ENCODE results near the gene LAMTOR5.

Gene LAMTOR5

DNA sequence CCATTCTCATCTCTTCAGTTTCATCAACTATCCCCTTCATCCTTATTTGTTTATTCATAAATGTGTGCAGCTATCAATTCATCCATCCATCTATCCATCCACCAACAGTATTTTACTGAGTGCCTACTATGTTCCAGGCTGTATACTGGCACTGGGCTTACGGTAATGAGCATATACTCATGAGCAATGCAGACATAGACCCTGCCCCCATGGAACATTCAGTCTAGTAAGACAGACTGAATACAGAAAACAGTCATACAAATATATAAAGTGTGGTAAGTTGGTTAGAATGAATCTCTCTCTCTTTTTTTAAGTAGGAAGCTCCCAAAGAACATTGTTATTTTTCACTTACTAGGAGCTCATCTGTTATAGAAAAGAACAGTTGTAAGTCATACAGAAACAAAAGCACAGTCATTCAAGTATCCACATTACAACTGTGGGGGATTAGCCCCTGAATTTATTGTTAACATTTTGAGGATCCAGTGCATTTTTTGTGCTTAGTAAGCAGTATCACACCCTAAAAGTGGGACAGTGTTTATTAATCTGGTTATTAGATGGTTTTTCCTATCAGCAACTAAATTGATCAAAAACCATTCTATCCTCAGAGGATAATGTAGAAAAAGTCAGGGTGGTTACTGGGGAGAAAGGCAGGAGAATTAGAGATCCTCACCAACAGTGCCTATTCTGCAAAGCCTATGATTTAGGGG, 20.3 kb downstream of the LAMTOR5 start:
- TF ChIP-seq TCF12 (IDR thresholded peaks at IDR 0.05; ENCODE audit: low read depth) (no peak), TEAD4 (IDR thresholded peaks at IDR 0.05) (no peak), YY1 (IDR thresholded peaks at IDR 0.05; ENCODE audit: low read depth) (no peak), FOXM1 (IDR thresholded peaks at IDR 0.05; ENCODE audit: borderline replicate concordance, low read depth) (no peak), RAD21 (IDR thresholded peaks at IDR 0.05; ENCODE audit: low read depth) (no peak), ZBTB7A (IDR thresholded peaks at IDR 0.05; ENCODE audit: low read depth) (no peak), CREB1 (IDR thresholded peaks at IDR 0.05; ENCODE audit: low read depth) (no peak), EGR1 (IDR thresholded peaks at IDR 0.05) (no peak), CEBPB (IDR thresholded peaks at IDR 0.05) (no peak), EP300 (IDR thresholded peaks at IDR 0.05; ENCODE audit: borderline replicate concordance) (no peak), TAF1 (IDR thresholded peaks at IDR 0.05; ENCODE audit: low read depth) (no peak), NFIC (IDR thresholded peaks at IDR 0.05) (no peak)
- TF ChIP-seq, protein P1, sequence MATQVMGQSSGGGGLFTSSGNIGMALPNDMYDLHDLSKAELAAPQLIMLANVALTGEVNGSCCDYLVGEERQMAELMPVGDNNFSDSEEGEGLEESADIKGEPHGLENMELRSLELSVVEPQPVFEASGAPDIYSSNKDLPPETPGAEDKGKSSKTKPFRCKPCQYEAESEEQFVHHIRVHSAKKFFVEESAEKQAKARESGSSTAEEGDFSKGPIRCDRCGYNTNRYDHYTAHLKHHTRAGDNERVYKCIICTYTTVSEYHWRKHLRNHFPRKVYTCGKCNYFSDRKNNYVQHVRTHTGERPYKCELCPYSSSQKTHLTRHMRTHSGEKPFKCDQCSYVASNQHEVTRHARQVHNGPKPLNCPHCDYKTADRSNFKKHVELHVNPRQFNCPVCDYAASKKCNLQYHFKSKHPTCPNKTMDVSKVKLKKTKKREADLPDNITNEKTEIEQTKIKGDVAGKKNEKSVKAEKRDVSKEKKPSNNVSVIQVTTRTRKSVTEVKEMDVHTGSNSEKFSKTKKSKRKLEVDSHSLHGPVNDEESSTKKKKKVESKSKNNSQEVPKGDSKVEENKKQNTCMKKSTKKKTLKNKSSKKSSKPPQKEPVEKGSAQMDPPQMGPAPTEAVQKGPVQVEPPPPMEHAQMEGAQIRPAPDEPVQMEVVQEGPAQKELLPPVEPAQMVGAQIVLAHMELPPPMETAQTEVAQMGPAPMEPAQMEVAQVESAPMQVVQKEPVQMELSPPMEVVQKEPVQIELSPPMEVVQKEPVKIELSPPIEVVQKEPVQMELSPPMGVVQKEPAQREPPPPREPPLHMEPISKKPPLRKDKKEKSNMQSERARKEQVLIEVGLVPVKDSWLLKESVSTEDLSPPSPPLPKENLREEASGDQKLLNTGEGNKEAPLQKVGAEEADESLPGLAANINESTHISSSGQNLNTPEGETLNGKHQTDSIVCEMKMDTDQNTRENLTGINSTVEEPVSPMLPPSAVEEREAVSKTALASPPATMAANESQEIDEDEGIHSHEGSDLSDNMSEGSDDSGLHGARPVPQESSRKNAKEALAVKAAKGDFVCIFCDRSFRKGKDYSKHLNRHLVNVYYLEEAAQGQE (IDR thresholded peaks at IDR 0.05; ENCODE audit: low read depth), result no peak
- TF ChIP-seq, protein P2, sequence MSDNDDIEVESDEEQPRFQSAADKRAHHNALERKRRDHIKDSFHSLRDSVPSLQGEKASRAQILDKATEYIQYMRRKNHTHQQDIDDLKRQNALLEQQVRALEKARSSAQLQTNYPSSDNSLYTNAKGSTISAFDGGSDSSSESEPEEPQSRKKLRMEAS (IDR thresholded peaks at IDR 0.05), result no peak
- TF ChIP-seq, protein P3, sequence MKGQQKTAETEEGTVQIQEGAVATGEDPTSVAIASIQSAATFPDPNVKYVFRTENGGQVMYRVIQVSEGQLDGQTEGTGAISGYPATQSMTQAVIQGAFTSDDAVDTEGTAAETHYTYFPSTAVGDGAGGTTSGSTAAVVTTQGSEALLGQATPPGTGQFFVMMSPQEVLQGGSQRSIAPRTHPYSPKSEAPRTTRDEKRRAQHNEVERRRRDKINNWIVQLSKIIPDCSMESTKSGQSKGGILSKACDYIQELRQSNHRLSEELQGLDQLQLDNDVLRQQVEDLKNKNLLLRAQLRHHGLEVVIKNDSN (IDR thresholded peaks at IDR 0.05), result no peak

DNA sequence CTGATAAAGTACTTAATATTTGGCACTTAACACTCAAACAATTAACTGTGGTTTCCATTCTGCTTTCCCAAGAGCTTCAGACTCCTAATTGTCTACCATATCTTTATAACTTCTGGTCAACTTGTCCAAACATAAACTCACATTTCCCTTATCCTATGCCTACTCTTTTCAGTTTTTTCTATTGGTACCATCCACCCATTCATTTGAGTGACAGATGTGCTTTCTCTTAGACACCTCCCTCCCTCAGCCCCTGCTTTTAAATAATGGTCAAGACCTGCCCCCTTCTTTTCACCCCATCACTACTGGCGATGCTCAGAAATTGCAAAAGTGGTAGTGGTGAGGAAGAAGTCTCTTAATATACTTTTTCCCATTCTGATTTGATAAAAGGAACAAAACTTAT, 22.1 kb downstream of the LAMTOR5 start:
- TF ChIP-seq CREB1 (IDR thresholded peaks at IDR 0.05; ENCODE audit: low read depth), result no peak
- no peak for TF ChIP-seq TEAD4 (IDR thresholded peaks at IDR 0.05)
- no peak for TF ChIP-seq FOXM1 (IDR thresholded peaks at IDR 0.05; ENCODE audit: borderline replicate concordance, low read depth)
- no peak for TF ChIP-seq TCF12 (IDR thresholded peaks at IDR 0.05; ENCODE audit: low read depth)
- no peak for TF ChIP-seq RAD21 (IDR thresholded peaks at IDR 0.05; ENCODE audit: low read depth)
- TF ChIP-seq NFIC (IDR thresholded peaks at IDR 0.05), result no peak

DNA sequence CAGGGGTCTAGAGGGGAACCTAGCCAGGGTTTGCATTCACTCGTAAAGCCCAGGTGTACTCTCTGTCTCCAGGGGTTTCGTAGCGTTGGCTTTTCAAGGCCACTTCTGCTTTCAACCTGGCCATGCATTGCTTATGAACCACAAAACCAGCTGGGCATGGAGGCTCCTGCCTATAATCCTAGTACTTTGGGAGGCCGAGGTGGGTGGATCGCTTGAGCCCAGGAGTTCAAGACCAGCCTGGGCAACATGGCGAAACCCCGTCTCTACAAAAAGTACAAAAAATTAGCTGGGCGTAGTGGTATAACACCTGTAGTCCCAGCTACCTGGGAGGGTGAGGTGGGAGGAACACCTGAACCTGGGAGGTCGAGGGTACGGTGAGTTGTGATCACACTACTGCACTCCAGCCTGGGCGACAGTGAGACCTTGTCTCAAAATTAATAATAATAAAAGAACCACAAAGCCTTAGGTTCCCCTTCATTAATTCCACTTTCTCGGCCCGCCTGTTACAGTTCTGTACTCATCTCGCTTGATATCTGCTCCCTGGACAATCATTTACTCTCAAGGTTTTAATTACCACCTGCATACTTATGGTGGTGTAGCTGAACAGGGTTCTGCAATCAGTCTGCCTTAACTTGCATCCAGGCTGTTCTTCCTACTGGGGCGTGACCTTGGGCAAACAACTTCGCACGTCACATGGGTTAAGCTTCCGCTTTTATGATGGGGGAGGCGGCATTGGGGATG, 22.7 kb downstream of the LAMTOR5 start:
- TF ChIP-seq, protein P1 (IDR thresholded peaks at IDR 0.05; ENCODE audit: low read depth), result no peak
- TF ChIP-seq CREB1 (IDR thresholded peaks at IDR 0.05; ENCODE audit: low read depth), result no peak
- no peak for TF ChIP-seq RAD21 (IDR thresholded peaks at IDR 0.05; ENCODE audit: low read depth)
- no peak for TF ChIP-seq TEAD4 (IDR thresholded peaks at IDR 0.05)
- no peak for TF ChIP-seq YY1 (IDR thresholded peaks at IDR 0.05; ENCODE audit: low read depth)
- TF ChIP-seq, protein P2 (IDR thresholded peaks at IDR 0.05), result no peak
- TF ChIP-seq, protein P3 (IDR thresholded peaks at IDR 0.05), result no peak
- TF ChIP-seq ZBTB7A (IDR thresholded peaks at IDR 0.05; ENCODE audit: low read depth), result no peak
- no peak for TF ChIP-seq FOXM1 (IDR thresholded peaks at IDR 0.05; ENCODE audit: borderline replicate concordance, low read depth)
- no peak for TF ChIP-seq EP300 (IDR thresholded peaks at IDR 0.05; ENCODE audit: borderline replicate concordance)
- TF ChIP-seq CEBPB (IDR thresholded peaks at IDR 0.05), result no peak

DNA sequence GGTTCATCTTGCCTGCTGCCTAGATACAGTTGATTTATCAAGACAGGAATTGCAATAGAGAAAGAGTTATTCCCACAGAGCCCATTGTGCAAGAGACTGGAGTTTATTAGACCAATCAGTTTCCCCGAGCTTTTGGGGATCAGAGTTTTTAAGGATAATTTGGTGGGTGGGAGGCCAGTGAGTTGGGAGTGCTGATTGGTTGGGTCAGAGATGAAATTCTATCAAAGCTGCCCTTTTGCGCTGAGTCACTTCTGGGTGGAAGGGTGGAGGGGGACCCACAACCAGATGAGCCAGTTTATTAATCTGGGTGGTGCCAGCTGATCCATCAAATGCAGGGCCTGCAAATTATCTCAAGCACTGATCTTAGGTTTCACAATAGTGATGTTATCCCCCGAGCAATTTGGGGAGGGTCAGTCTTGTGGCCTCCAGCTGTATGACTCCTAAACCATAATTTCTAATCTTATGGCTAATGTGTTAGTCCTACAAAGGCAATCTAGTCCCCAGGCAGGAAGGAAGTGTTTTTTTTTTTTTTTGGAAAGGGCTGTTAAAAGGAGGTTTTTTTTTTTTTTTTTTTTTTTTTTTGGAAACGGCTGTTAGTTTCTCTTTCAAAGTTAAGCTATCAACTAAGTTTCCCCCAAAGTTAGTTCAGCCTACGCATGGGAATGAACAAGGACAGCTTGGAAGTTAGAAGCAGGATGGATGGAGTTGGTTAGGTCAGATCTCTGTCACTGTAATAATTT, 24.1 kb downstream of the LAMTOR5 start:
- no peak for TF ChIP-seq CREB1 (IDR thresholded peaks at IDR 0.05; ENCODE audit: low read depth)
- no peak for TF ChIP-seq CEBPB (IDR thresholded peaks at IDR 0.05)
- no peak for TF ChIP-seq RAD21 (IDR thresholded peaks at IDR 0.05; ENCODE audit: low read depth)
- TF ChIP-seq EGR1 (IDR thresholded peaks at IDR 0.05), result no peak
- TF ChIP-seq, protein P1 (IDR thresholded peaks at IDR 0.05; ENCODE audit: low read depth), result no peak
- TF ChIP-seq, protein P3 (IDR thresholded peaks at IDR 0.05), result no peak
- TF ChIP-seq YY1 (IDR thresholded peaks at IDR 0.05; ENCODE audit: low read depth), result no peak
- TF ChIP-seq EP300 (IDR thresholded peaks at IDR 0.05; ENCODE audit: borderline replicate concordance), result no peak
- TF ChIP-seq, protein P2 (IDR thresholded peaks at IDR 0.05), result no peak
- no peak for TF ChIP-seq NFIC (IDR thresholded peaks at IDR 0.05)
- TF ChIP-seq TEAD4 (IDR thresholded peaks at IDR 0.05), result no peak
- no peak for TF ChIP-seq FOXM1 (IDR thresholded peaks at IDR 0.05; ENCODE audit: borderline replicate concordance, low read depth)
- TF ChIP-seq TCF12 (IDR thresholded peaks at IDR 0.05; ENCODE audit: low read depth), result no peak
- TF ChIP-seq TAF1 (IDR thresholded peaks at IDR 0.05; ENCODE audit: low read depth), result no peak
- no peak for TF ChIP-seq ZBTB7A (IDR thresholded peaks at IDR 0.05; ENCODE audit: low read depth)

All from Ishikawa (cell line).